Measurements from ENCODE around the gene WNK3. TPM values are rescaled to one million over a fixed set of nuclear protein-coding genes. Genes with fewer than 3 reads are reported as not detected.

Gene WNK3
- total and polyA plus RNA-seq, 2 donors (not counting 3 experiments of a cell fraction or from before 2014, with no cell fraction given): 0.30 to 2.7 TPM

DNA sequence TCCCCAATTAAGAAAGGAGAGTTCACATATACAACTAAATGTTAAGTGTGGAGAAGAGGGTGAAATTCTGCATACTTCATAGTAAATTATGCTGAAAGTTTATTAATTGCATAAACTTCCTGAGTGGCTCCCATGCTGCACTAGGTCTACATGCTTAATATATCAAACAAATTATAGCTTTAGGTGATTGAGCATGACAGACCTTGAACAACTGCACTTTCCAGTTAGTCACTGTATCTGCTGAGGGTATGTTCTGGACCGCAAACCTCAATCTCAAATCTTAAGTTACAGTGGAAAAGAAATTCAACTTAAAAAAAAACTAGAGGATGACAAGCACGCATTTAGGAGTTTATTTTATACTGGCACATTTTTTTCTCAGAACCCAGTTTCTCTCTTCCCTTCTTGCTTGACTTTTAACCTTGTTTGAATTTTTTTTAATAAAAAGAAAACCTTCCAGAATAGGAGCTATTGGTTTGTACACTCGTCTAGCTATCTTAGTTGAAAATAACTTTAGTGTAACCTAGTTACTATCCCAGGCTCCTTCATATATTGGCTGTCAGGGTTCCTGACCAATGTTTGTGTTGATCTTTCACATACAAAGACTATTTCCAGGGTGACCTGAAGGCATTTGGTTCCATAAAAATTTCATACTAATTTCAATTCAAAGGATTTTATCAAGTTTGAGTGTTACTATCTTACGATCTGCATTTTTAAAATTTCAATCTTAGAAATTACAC lies 164.6 kb downstream of the WNK3 start:
- CTCF ChIA-PET: no interaction called here
- TF ChIP-seq FOS (IDR thresholded peaks at IDR 0.05; ENCODE audit: borderline replicate concordance, insufficient read depth, low read length): no peak
- TF ChIP-seq EZH2 (IDR thresholded peaks at IDR 0.05; ENCODE audit: borderline replicate concordance, low read depth, low read length, severe bottlenecking): no peak
- TF ChIP-seq CTCF (IDR thresholded peaks at IDR 0.05; ENCODE audit: extremely low read depth in 1 of 2, insufficient read depth in 1 of 2, low read depth in 1 of 2, low read length in 2 of 2): no peak

DNA sequence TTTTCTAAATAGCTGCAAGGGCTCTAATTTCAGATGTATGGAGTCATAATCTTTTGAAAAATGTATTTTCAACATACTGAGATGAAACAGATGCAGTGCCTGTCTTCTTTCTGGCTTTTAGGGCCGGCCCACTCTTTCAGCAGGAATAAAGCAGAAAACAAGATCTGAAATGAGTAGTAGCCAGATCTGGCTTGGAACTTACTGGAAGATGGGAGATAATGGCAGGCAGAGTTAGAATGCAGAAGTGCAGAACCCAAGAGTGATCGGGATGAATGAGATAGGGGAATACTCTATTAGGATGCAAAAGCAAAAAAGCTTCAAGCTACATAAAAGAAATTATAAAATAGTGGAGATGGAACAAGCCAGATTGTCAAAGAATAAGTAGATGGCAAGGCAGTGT lies 173.4 kb downstream of the WNK3 start:
- intact Hi-C loops (cut with micrococcal nuclease): loop anchor here (5.0 to 10.0 kb wide), 4 partner anchors 173 to 1528 kb away; partner anchors contain the start of genes HUWE1, MAGED2 and WNK3

More for the DNA sequence above, 164.6 kb downstream of the WNK3 start:
- H3K27me3 ChIP-seq (ENCODE audit: control insufficient read depth in 2 of 2, insufficient read depth in 2 of 2, low read length in 2 of 2): no peaks in the 10 kb centered on the region
- no peaks in the 10 kb centered on the region for H3K79me2 ChIP-seq (ENCODE audit: control insufficient read depth, insufficient read depth, low read length)
- no peak overlapping the region for H3K4me2 ChIP-seq (ENCODE audit: insufficient read depth, low read length)
- BruUV-seq (replicated peaks): no TSS peak
- H3K36me3 ChIP-seq (ENCODE audit: control insufficient read depth in 2 of 2, extremely low read depth in 1 of 2, insufficient read depth in 2 of 2, low read length in 2 of 2): no peaks in the 10 kb centered on the region
- POLR2A ChIA-PET: no interaction called here
- DNase-seq (ENCODE audit: low read depth, low spot score): no peak
- H4K20me1 ChIP-seq (replicated peaks; ENCODE audit: control insufficient read depth, extremely low read depth, insufficient read depth, low read length): no peaks in the 10 kb centered on the region
- no peaks in the 10 kb centered on the region for H3K4me1 ChIP-seq (ENCODE audit: control insufficient read depth, extremely low read depth, insufficient read depth, low read length)
- H3K4me3 ChIP-seq (replicated peaks in 1 of 3; ENCODE audit: insufficient read depth in 1 of 3, low read depth in 1 of 3, low read length in 3 of 3): no peak overlapping the region
- no peaks in the 10 kb centered on the region for H3K9me3 ChIP-seq (replicated peaks; ENCODE audit: control insufficient read depth, insufficient read depth, low read length)
- H3K9me1 ChIP-seq (replicated peaks; ENCODE audit: control insufficient read depth, extremely low read depth, insufficient read depth, low read length): no peaks in the 10 kb centered on the region
- dilution Hi-C loops (cut with MboI; ENCODE audit: extremely low pct_ligation_motif_present, low sequenced_read_pairs): no loop called here
- no peak overlapping the region for H3K27ac ChIP-seq (ENCODE audit: insufficient read depth, low read depth, low read length)
- intact Hi-C loops (cut with micrococcal nuclease): no loop called here
- no peak for FAIRE-seq
- H3K9ac ChIP-seq (replicated peaks; ENCODE audit: extremely low read depth, insufficient read depth, low read length): no peak overlapping the region
- H2AFZ ChIP-seq (ENCODE audit: low read depth, low read length): no peak overlapping the region

More for the DNA sequence above, 173.4 kb downstream of the WNK3 start:
- ChIA-PET POLR2A (no interaction called here), CTCF (no interaction called here)
- no peak overlapping the region for H3K4me3 ChIP-seq (replicated peaks in 1 of 3; ENCODE audit: insufficient read depth in 1 of 3, low read depth in 1 of 3, low read length in 3 of 3)
- BruUV-seq (replicated peaks): no TSS peak
- no peak overlapping the region for H3K9ac ChIP-seq (replicated peaks; ENCODE audit: extremely low read depth, insufficient read depth, low read length)
- no peaks in the 10 kb centered on the region for H3K27me3 ChIP-seq (ENCODE audit: control insufficient read depth in 2 of 2, insufficient read depth in 2 of 2, low read length in 2 of 2)
- H3K27ac ChIP-seq (ENCODE audit: insufficient read depth, low read depth, low read length): no peak overlapping the region
- H4K20me1 ChIP-seq (replicated peaks; ENCODE audit: control insufficient read depth, extremely low read depth, insufficient read depth, low read length): no peaks in the 10 kb centered on the region
- dilution Hi-C loops (cut with MboI; ENCODE audit: extremely low pct_ligation_motif_present, low sequenced_read_pairs): no loop called here
- DNase-seq (ENCODE audit: low read depth, low spot score) (no peak), FAIRE-seq (no peak)
- no peaks in the 10 kb centered on the region for H3K9me3 ChIP-seq (replicated peaks; ENCODE audit: control insufficient read depth, insufficient read depth, low read length)
- H3K9me1 ChIP-seq (replicated peaks; ENCODE audit: control insufficient read depth, extremely low read depth, insufficient read depth, low read length): no peaks in the 10 kb centered on the region
- H3K4me2 ChIP-seq (ENCODE audit: insufficient read depth, low read length): no peak overlapping the region
- peaks cover 31% of the 10 kb centered on the region for H3K79me2 ChIP-seq (ENCODE audit: control insufficient read depth, insufficient read depth, low read length)
- H3K4me1 ChIP-seq (ENCODE audit: control insufficient read depth, extremely low read depth, insufficient read depth, low read length): peaks cover 22% of the 10 kb centered on the region
- H2AFZ ChIP-seq (ENCODE audit: low read depth, low read length): no peak overlapping the region
- no peaks in the 10 kb centered on the region for H3K36me3 ChIP-seq (ENCODE audit: control insufficient read depth in 2 of 2, extremely low read depth in 1 of 2, insufficient read depth in 2 of 2, low read length in 2 of 2)
- no peak for TF ChIP-seq POLR2A (IDR thresholded peaks at IDR 0.05; ENCODE audit: low read depth, low read length)
- no peak for TF ChIP-seq MYC (IDR thresholded peaks at IDR 0.05; ENCODE audit: low read depth, low read length)
- TF ChIP-seq CTCF (IDR thresholded peaks at IDR 0.05; ENCODE audit: extremely low read depth in 1 of 2, insufficient read depth in 1 of 2, low read depth in 1 of 2, low read length in 2 of 2): no peak
- TF ChIP-seq FOS (IDR thresholded peaks at IDR 0.05; ENCODE audit: borderline replicate concordance, insufficient read depth, low read length): no peak
- no peak for TF ChIP-seq POLR2AphosphoS5 (IDR thresholded peaks at IDR 0.05; ENCODE audit: insufficient read depth, low read depth, low read length)
- no peak for TF ChIP-seq JUN (IDR thresholded peaks at IDR 0.05; ENCODE audit: borderline replicate concordance, insufficient read depth, insufficient read length, low read depth)
- TF ChIP-seq GATA2 (IDR thresholded peaks at IDR 0.05; ENCODE audit: insufficient read depth, insufficient read length, low read depth, low read length): no peak
- TF ChIP-seq EZH2 (IDR thresholded peaks at IDR 0.05; ENCODE audit: borderline replicate concordance, low read depth, low read length, severe bottlenecking): no peak
- TF ChIP-seq, protein P1, sequence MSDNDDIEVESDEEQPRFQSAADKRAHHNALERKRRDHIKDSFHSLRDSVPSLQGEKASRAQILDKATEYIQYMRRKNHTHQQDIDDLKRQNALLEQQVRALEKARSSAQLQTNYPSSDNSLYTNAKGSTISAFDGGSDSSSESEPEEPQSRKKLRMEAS (IDR thresholded peaks at IDR 0.05; ENCODE audit: insufficient read depth, insufficient read length): no peak
